Omental fat pad (tissue), 4 donors: Measurements from ENCODE around the gene PPP1R9A. TPM values are rescaled to one million over a fixed set of nuclear protein-coding genes. Genes with fewer than 3 reads are reported as not detected.

Experiments
- ATAC-seq: fragments of 150-250 bp; one replicate; pipeline ENCODE4 v1.9.1; 2016; ENCODE audit warnings: mild to moderate bottlenecking, moderate library complexity; ENCODE audit not compliant: low FRiP score
- DNase-seq: peaks from one replicate; pipeline ENCODE4 v3.0.0-alpha.2; 2019; ENCODE audit warnings: low spot score
- CTCF ChIP-seq, 3 donors: fragments of 450-650 bp; IDR thresholded peaks; one replicate each; pipeline ENCODE4 v1.5.1; 2016 to 2017; ENCODE audit warnings: antibody characterized with exemption in 3 of 3, mild to moderate bottlenecking in 3 of 3, moderate library complexity in 2 of 3
- total RNA-seq, 4 donors: library from RNA; depleted of rRNA; stranded (reverse); fragments of >200 nt; gene quantifications; one replicate each; pipeline ENCODE4 v1.1.0, GENCODE V29; 2016

PPP1R9A gene
- total RNA-seq, 4 donors from 2014 or later: 5.5 to 16.5 (median 9.6) TPM

- ATAC-seq (no peak), DNase-seq (no peak)
- no peak for TF ChIP-seq CTCF (IDR thresholded peaks at IDR 0.05)
Observed at GRCh38 chr7:94882891-94883290, 24.5 kb upstream of the PPP1R9A start.

GRCh38 chr7:94883616-94884015, 23.8 kb upstream of the PPP1R9A start:
- TF ChIP-seq CTCF (IDR thresholded peaks at IDR 0.05): no peak
- DNase-seq (no peak), ATAC-seq (no peak)

- no peak for TF ChIP-seq CTCF (IDR thresholded peaks at IDR 0.05)
- no peak for ATAC-seq
- no peak for DNase-seq
Observed at GRCh38 chr7:94888551-94888950, 18.8 kb upstream of the PPP1R9A start.

- no peak for ATAC-seq
- no peak for TF ChIP-seq CTCF (IDR thresholded peaks at IDR 0.05)
Observed at GRCh38 chr7:94888995-94889523, 18.3 kb upstream of the PPP1R9A start.

GRCh38 chr7:94890216-94890615, 17.2 kb upstream of the PPP1R9A start:
- DNase-seq (no peak), ATAC-seq (no peak)
- no peak for TF ChIP-seq CTCF (IDR thresholded peaks at IDR 0.05)

More at GRCh38 chr7:94888995-94889523, 18.3 kb upstream of the PPP1R9A start:
- DNase-seq: no peak

GRCh38 chr7:94893661-94894060, 13.7 kb upstream of the PPP1R9A start:
- no peak for DNase-seq
- TF ChIP-seq CTCF (IDR thresholded peaks at IDR 0.05): no peak
- no peak for ATAC-seq

- no peak for TF ChIP-seq CTCF (IDR thresholded peaks at IDR 0.05)
- no peak for DNase-seq
- ATAC-seq: no peak
Observed at GRCh38 chr7:94897541-94897940, 9.9 kb upstream of the PPP1R9A start.
